ENCODE results near the gene CD53.

DNA sequence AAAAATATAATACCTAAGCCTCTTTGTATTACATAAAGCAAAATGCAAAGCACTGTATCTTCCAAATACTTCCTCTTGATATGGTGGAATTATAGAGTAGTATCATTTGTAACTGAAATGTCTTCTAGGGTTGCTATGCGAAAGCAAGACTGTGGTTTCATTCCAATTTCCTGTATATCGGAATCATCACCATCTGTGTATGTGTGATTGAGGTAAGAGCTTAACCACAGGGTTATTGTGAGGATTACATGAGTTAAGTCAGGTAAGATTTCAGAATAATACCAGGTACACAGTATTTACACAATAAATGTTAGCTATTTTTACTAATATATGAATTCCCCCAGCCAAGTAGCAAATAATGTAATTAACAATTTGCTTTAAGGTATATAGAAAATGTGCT, 24.7 kb downstream of the CD53 start:
- TF ChIP-seq POLR2AphosphoS5 (IDR thresholded peaks at IDR 0.05; ENCODE audit: low read depth, low read length) (no peak), TAF1 (IDR thresholded peaks at IDR 0.05; ENCODE audit: low read depth, low read length) (no peak), POLR2A (IDR thresholded peaks at IDR 0.05; ENCODE audit: low read depth, low read length) (no peak), PAX5 (IDR thresholded peaks at IDR 0.05; ENCODE audit: insufficient read depth, low read length, severe bottlenecking) (no peak), SPI1 (IDR thresholded peaks at IDR 0.05; ENCODE audit: low read depth, low read length) (no peak)

All from GM12891 (cell line).